ENCODE data around the gene GABRB2.
"Not testable (repeated sequence)": the region's sequence is repeated elsewhere in the genome, so short reads cannot be mapped to it uniquely, and the experiment has no call there.

The GABRB2 gene

GRCh38 chr5:161287436-161287835, 259.1 kb downstream of the GABRB2 start:
- no peak for FAIRE-seq

GRCh38 chr5:161286066-161286655, 260.4 kb downstream of the GABRB2 start:
- FAIRE-seq = no peak

- no peak for FAIRE-seq
Measured at GRCh38 chr5:161284445-161284844, 262.1 kb downstream of the GABRB2 start.

- FAIRE-seq = no peak
Measured at GRCh38 chr5:161283296-161283695, 263.2 kb downstream of the GABRB2 start.

- no peak for FAIRE-seq
Measured at GRCh38 chr5:161278739-161279660, 267.5 kb downstream of the GABRB2 start.

GRCh38 chr5:161277011-161277410, 269.5 kb downstream of the GABRB2 start:
- FAIRE-seq = no peak

- FAIRE-seq = no peak
Measured at GRCh38 chr5:161274951-161275350, 271.6 kb downstream of the GABRB2 start.

GRCh38 chr5:161273410-161273809, 273.1 kb downstream of the GABRB2 start:
- FAIRE-seq = no peak

- no peak for FAIRE-seq
Measured at GRCh38 chr5:161271816-161272215, 274.7 kb downstream of the GABRB2 start.

GRCh38 chr5:161269125-161269524, 277.4 kb downstream of the GABRB2 start:
- no peak for FAIRE-seq

- no peak for FAIRE-seq
Measured at GRCh38 chr5:161266954-161267353, 279.6 kb downstream of the GABRB2 start.

- no peak for FAIRE-seq
Measured at GRCh38 chr5:161265006-161265405, 281.5 kb downstream of the GABRB2 start.

- no peak for FAIRE-seq
Measured at GRCh38 chr5:161263191-161263590, 283.3 kb downstream of the GABRB2 start.

GRCh38 chr5:161261668-161262323, 284.7 kb downstream of the GABRB2 start:
- FAIRE-seq = no peak

GRCh38 chr5:161258438-161258837, 288.1 kb downstream of the GABRB2 start:
- FAIRE-seq = no peak

GRCh38 chr5:161256957-161257356, 289.6 kb downstream of the GABRB2 start:
- no peak for FAIRE-seq

GRCh38 chr5:161252955-161253354, 293.6 kb downstream of the GABRB2 start:
- not testable (repeated sequence) for FAIRE-seq

- no peak for FAIRE-seq
Measured at GRCh38 chr5:161246749-161247148, 299.8 kb downstream of the GABRB2 start.

- FAIRE-seq = not testable (repeated sequence)
Measured at GRCh38 chr5:161245846-161246245, 300.7 kb downstream of the GABRB2 start.
